Myocyte (in vitro differentiated cells): ENCODE results near the gene AQP7. TPM values are rescaled to one million over a fixed set of nuclear protein-coding genes. Genes with fewer than 3 reads are reported as not detected.
A peak's percentile ranks its signal among the peaks of the same experiment; 100 is the strongest.
"Not testable (repeated sequence)": the region's sequence is repeated elsewhere in the genome, so short reads cannot be mapped to it uniquely, and the experiment has no call there.

ENCODE experiments used
- DNase-seq: peaks from one replicate; pipeline ENCODE4 v3.0.0-alpha.2; 2012; ENCODE audit warnings: low read depth
- polyA plus RNA-seq: library from polyadenylated mRNA; unstranded; fragments of >200 nt; gene quantifications from one replicate; pipeline ENCODE4 v1.2.1, GENCODE V29; 2012; ENCODE audit warnings: missing spikeins
- total RNA-seq: library from RNA; depleted of rRNA; stranded (reverse); fragments of >200 nt; gene quantifications from 2 replicates; pipeline ENCODE4 v1.2.3, GENCODE V29; 2014

Gene AQP7
- total RNA-seq = 0.10 and 0.48 TPM in 2 replicates
- polyA plus RNA-seq = 0.35 TPM

- not testable (repeated sequence) for DNase-seq
Measured at GRCh38 chr9:33402371-33402770, at the start of gene AQP7. Gene AQP7 (minus strand): TSS chr9:33402568. CDS start chr9:33401262, 1,306 bp downstream.

DNA sequence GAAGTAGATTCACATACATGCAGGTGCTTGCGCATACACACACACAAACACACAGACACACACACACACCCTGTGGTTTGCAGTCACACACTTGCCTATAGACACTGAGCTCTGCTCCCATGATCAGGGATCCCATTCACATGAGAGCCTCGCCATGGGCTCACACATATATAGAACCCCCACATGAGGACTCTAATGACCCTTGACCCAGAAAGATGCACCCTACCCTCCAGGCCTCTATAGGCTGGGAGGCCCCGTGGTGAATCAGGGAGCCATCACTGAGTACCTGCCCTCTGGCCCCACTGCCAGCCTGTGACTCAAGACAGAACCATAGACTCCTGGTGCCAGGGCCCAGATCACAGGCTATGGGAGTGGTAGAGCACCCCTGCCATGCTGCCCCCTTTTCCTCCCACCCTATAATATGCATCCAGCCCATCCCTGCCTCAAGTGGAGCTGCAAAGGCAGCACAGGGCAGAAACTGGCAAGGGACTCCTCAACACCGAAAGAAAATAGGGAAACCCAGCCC lies 48.3 kb upstream of the AQP7 start:
- DNase-seq = no peak

GRCh38 chr9:33449715-33450114 lies 47.3 kb upstream of the AQP7 start:
- no peak for DNase-seq

DNA sequence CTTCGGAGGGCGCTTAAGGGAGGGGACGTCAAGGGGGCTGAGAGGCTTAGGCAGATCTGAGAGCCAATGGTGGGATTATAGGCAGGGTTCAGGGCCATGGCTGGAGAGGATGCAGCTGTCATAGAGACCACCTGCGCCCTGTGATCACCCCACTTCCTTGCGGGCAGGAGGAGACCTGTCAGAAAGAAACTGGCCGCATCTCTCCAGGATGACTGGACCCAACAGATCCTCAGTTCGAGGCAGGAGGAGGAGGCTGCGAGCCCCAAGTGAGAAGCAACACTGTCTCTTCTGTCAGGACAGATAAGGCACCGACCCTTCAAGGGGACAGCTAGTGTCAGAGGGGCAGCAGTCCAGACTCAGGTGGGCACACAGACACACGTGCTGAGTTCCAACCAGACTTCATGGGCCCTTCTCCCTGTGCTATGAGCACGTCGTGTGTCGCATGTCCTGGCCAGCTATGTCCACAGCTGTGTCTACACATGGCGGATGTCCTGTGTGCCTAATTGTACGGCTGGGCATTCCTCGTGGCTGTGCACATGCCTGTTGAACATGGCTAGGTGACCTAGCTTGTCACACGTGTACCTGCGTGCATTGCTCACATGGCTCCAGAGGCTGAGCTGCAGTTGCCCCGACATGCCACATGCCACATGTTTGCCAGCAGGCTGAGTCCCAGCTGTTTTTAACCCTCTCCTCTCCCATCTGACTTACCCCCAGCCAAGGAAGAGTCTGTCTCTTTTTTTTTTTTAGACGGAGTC lies 45.6 kb upstream of the AQP7 start:
- no peak for DNase-seq

- DNase-seq = peak; percentile 97
Measured at GRCh38 chr9:33446946-33447798, 44.8 kb upstream of the AQP7 start, which contains the start of gene AQP3. Gene AQP3 (minus strand): TSS chr9:33447593. CDS start chr9:33447530, 63 bp downstream.

DNA sequence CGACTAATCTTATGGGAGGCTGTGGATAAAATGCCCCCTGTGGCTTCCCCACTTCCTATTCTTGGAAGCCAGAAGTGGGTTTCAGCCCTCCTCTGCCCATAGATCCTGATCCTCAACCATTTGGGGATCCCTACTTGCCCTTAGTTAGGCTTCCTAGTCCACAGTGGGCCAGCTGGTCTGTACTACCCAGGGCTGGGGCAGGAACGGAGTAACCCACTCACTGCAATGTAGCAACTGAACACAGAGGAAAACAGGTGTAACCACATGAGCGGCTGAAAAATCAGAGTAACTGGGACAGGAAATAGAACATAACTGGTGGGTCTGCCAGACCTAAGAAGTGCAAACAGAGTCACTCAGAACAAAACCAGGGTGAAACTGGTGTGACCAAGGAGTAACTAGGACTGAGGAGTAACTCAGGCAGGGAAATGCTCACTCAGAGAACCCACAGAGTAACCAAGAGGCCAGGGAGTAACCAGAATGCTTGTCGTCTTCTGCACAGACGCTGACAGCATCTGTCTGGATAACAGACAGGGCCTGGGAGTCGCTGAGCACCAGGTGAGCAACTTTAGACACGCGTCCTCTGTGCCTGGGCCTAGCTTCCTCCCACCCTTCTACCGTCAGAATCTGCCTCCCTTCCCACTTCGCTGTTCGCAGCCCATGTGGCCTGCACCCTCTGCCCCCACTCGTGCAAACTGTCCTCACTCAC lies 44.0 kb upstream of the AQP7 start:
- DNase-seq = peak; percentile 90

DNA sequence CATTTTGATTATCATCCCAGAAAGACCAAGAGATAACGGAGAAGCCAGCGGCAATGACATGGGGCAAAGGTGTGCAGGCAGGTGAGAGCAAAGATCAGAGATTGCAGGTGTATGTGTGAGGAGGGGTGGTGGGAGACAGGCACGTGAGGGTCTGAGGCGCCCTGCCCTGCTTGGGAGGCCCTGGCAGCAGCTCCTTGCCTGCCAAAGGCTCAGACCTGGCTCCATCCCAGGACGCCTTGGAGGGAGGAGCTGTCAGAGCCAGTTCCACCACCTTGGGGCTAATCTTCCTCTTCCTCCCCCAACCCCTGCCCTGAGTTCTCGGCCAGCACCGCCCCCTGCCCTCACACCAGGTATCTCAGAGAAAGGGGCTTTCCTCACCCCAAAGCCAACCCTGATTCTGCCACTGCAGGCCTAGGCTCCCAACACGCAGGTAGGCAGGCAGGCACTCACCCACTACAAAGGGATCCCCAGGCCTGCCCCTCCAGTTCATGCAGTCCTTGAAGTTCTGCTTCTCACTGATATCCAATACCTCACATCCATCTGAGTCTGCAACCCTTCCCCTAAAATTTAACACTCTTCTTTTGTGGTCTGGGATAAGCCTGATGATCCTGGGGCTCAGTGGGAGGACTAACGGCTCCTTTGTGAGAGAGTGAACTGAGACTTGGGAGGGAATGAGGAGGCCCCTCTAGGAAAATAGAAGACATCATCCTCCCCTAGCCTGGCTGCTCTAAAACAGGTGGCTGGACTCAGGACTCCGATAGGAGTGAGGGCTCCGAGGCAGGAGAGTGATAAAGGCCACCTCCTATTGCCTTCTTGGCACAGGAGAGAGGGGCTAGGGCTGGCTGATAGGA lies 43.2 kb upstream of the AQP7 start:
- peak; percentile 54 for DNase-seq

- no peak for DNase-seq
Measured at GRCh38 chr9:33443464-33444154, 41.2 kb upstream of the AQP7 start.

DNA sequence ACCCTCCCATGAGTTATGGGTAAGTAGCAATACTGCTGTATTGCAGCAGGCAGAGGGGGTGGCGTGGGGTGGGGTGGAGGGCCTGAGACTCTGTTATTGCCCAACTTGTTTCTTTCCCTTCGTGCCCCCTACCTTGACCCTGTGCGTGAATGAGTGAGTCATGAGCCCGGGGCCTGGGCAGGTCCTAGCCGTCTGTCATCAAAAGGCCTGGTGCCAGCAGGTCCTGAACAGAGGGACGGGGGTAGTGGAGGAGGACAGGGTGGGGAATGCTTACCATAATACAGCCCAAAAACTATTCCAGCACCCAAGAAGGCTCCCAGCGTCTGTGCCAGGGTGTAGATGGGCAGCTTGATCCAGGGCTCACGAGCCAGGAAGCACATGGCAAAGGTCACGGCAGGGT lies 40.7 kb upstream of the AQP7 start:
- no peak for DNase-seq

DNA sequence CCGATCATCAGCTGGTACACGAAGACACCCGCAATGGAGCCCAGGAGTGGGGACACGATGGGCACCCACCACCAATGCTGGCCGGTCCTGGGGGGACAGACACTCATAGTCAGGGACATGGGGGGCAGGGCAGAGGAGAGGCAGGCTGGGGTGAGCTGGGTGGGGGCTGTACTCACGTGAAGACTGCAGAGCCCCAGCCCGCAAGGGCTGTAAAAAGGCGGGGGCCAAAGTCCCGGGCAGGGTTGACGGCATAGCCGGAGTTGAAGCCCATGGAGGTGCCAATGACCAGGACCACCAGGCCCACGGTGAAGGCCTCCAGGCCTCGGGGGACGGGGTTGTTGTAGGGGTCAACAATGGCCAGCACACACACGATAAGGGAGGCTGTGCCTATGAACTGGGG lies 39.8 kb upstream of the AQP7 start:
- DNase-seq = no peak

DNA sequence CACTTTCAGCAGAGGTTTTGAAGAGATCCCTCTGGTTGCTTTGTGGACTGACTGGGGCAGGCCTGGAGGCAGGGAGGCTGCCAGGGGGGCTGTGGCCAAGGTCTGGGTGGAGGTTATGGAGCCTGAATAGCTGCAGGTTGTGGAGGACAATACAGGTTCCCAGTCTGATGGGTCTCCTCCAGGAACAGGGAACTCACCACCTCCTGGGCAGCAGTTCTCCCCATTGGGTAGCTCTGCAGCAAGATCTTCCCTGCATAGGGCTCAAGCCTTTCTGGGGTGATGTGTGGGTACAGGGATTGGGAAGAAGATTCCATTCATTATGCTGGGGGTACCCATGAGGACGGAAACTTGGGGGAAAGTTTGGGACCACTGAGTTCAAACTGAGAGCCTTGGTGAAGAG lies 38.2 kb upstream of the AQP7 start:
- DNase-seq = no peak

- DNase-seq = no peak
Measured at GRCh38 chr9:33440204-33440603, 37.8 kb upstream of the AQP7 start.

- DNase-seq = peak; percentile 63
Measured at GRCh38 chr9:33439731-33440130, 37.4 kb upstream of the AQP7 start.

DNA sequence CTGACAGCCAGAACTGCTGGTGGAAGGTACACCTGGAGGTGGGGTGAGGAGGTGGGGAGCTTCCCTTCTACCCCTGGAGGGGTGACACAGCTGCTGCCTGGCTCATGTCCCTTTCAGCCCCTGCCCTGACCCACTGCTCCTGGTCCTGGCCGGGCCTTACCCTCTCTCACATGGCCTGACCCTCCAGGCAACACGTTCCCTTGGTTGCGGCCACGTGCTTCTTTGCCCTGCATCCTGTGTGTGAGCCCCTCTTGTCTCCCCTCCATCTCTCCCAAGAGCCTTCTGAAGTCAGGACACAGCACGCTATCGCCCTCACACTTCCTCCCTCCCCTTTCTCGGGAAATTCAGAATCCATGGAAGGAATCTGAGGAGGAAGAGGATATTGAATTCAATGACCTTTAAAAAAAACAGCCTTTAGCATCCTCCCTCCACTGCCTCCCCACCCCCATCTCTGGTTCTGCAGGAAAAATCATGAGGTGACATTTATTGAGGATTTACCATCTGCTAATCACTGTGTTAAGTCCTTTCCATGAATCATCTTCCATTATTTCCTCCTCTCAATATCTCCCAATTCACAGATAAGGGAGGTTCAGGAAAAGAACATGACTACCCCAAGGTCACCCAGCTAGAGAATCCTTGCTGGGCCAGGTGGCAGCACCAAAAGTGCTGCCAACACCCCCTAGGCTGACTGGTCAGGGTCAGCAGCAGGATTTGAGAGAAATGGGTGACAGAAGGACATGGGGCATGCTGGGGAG lies 36.7 kb upstream of the AQP7 start:
- no peak for DNase-seq

- no peak for DNase-seq
Measured at GRCh38 chr9:33437898-33438297, 35.5 kb upstream of the AQP7 start.

DNA sequence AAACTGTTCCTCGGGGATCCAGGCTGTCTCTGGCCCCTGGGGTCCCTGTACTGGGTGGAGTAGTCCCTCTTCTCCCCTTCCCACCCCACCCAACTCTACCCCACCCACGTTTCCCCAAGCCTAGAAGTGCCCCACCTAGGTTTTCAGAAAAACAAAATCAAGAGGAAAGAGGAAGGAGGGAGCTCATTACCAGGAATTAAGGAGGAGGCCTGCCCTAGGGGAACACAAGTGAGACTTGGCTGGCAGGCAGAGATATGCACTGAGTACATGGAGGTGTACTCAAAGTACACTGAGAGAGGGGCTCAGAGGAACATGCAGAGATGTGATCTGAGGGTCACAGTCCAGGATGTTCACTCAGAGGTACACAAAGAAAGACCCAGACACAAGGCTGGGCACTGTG lies 34.8 kb upstream of the AQP7 start:
- DNase-seq = no peak

DNA sequence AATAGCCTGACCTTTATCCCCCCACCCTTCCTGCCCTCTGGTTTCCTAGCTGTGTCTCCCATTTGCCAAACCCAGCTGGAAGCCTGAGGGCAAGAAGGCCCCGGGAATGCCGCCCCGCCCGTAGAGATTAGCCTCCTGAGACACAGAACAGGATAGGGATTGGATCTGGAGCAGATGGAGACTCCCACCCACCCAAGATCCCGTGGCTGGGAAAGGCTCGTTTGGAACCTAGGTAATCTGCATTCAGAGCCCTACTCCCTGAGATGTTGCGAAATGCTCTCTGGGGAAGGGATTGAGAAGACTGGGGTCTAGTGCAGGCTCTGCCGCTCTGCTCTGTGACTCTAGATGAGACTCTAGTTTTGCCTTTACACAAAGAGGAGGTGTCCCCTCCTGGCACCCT lies 34.1 kb upstream of the AQP7 start:
- DNase-seq = peak; percentile 30

DNA sequence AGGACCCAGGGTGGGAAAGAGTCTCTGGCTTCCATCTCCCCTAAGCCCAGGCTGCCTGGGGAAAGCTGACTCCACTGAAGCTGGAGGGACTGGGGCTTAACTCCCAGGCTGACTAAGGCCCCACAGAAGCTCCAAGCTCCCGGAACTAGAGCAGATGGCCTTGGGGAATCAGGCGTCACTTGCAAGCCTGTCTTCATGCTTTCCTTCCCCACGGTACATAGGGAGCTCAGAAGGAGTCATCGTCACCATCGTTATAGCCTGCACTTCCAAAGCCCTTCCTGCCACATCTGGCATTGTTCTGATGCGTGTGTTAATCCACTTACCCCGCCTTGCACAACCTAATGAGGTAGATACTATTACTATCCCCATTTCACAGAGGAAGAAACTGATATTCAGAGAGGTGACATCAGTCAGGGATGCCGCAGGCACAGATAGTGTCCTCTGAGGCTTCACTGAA lies 33.5 kb upstream of the AQP7 start:
- DNase-seq = peak; percentile 23
